CD4-positive, alpha-beta T cell treated with Interleukin-6 at 100 ng/mL for 8 hours (primary cell): ENCODE results near the gene CTAGE8.
"Not testable (repeated sequence)": the region's sequence is repeated elsewhere in the genome, so short reads cannot be mapped to it uniquely, and the experiment has no call there.

Experiments used
- DNase-seq: peaks from one replicate; pipeline ENCODE4 v3.0.0-alpha.2; 2020; ENCODE audit warnings: mixed read lengths, low spot score

The CTAGE8 gene

GRCh38 chr7:144269188-144269587, at the start of gene CTAGE8:
TSS of gene CTAGE8 (minus strand) at chr7:144269288. CDS start at chr7:144269250, 38 bp downstream.
- not testable (repeated sequence) for DNase-seq

- DNase-seq, result not testable (repeated sequence)
Observed at GRCh38 chr7:144317537-144317936, 48.4 kb upstream of the CTAGE8 start.

GRCh38 chr7:144311872-144312469, 42.9 kb upstream of the CTAGE8 start, which contains the start of gene OR2A1:
TSS of gene OR2A1 (plus strand) at chr7:144312419. CDS start at chr7:144318125, 5,706 bp downstream.
- DNase-seq, result not testable (repeated sequence)

GRCh38 chr7:144311218-144311617, 42.1 kb upstream of the CTAGE8 start:
- DNase-seq, result not testable (repeated sequence)

GRCh38 chr7:144309702-144310101, 40.6 kb upstream of the CTAGE8 start:
- DNase-seq, result not testable (repeated sequence)

GRCh38 chr7:144305156-144305555, 36.1 kb upstream of the CTAGE8 start:
- DNase-seq, result not testable (repeated sequence)

- DNase-seq, result not testable (repeated sequence)
Observed at GRCh38 chr7:144303607-144304006, 34.5 kb upstream of the CTAGE8 start.

- DNase-seq, result not testable (repeated sequence)
Observed at GRCh38 chr7:144302578-144303303, 33.7 kb upstream of the CTAGE8 start.

- DNase-seq, result not testable (repeated sequence)
Observed at GRCh38 chr7:144293794-144294499, 24.9 kb upstream of the CTAGE8 start.

- not testable (repeated sequence) for DNase-seq
Observed at GRCh38 chr7:144292384-144293161, 23.5 kb upstream of the CTAGE8 start.

- DNase-seq, result not testable (repeated sequence)
Observed at GRCh38 chr7:144291607-144292006, 22.5 kb upstream of the CTAGE8 start.

- DNase-seq, result not testable (repeated sequence)
Observed at GRCh38 chr7:144287171-144287784, 18.2 kb upstream of the CTAGE8 start.

GRCh38 chr7:144283716-144284115, 14.6 kb upstream of the CTAGE8 start:
- DNase-seq, result not testable (repeated sequence)

- DNase-seq, result not testable (repeated sequence)
Observed at GRCh38 chr7:144282490-144282889, 13.4 kb upstream of the CTAGE8 start.

- not testable (repeated sequence) for DNase-seq
Observed at GRCh38 chr7:144281981-144282380, 12.9 kb upstream of the CTAGE8 start.

GRCh38 chr7:144280010-144280409, 10.9 kb upstream of the CTAGE8 start:
- DNase-seq, result not testable (repeated sequence)

- DNase-seq, result not testable (repeated sequence)
Observed at GRCh38 chr7:144275281-144275680, 6.2 kb upstream of the CTAGE8 start.

- not testable (repeated sequence) for DNase-seq
Observed at GRCh38 chr7:144264692-144265091, 4.4 kb downstream of the CTAGE8 start, which contains the start of gene OR2A7. TSS of gene OR2A7 (minus strand) at chr7:144264792. CDS start at chr7:144259628, 5,164 bp downstream.

- DNase-seq, result not testable (repeated sequence)
Observed at GRCh38 chr7:144262128-144262527, 7.0 kb downstream of the CTAGE8 start.

- not testable (repeated sequence) for DNase-seq
Observed at GRCh38 chr7:144259067-144259466, 10.0 kb downstream of the CTAGE8 start.

- no peak for DNase-seq
Observed at GRCh38 chr7:144256112-144256511, 13.0 kb downstream of the CTAGE8 start.
